DOHH2 (cell line): ENCODE results near the gene GRPEL2.

Source experiments
- H3F3A ChIP-seq: fragments of 200-600 bp; sonication (generic), shearing (Covaris generic); 2 replicates; pipeline ENCODE4 v1.6.0; 2016; ENCODE audit warnings: antibody characterized with exemption, mild to moderate bottlenecking; ENCODE audit not compliant: control insufficient read depth, insufficient read depth
- H3K27ac ChIP-seq: fragments of 200-600 bp; sonication (generic); 2 replicates; pipeline ENCODE4 v1.5.1; 2014; ENCODE audit warnings: low read depth, mild to moderate bottlenecking, low read length, moderate library complexity
- H3K27me3 ChIP-seq: fragments of 200-600 bp; sonication (generic); 2 replicates; pipeline ENCODE4 v1.6.1; 2014; ENCODE audit warnings: mild to moderate bottlenecking, low read length, mixed read lengths; ENCODE audit not compliant: control insufficient read depth
- H3K36me3 ChIP-seq: fragments of 200-600 bp; sonication (generic); 2 replicates; pipeline ENCODE4 v1.6.1; 2014; ENCODE audit warnings: mild to moderate bottlenecking, low read length, moderate library complexity, mixed read lengths; ENCODE audit not compliant: control insufficient read depth
- H3K4me1 ChIP-seq: fragments of 200-600 bp; sonication (generic); 2 replicates; pipeline ENCODE4 v1.6.1; 2014; ENCODE audit warnings: mild to moderate bottlenecking, low read length, mixed read lengths; ENCODE audit not compliant: control insufficient read depth
- H3K4me2 ChIP-seq: fragments of 200-600 bp; sonication (generic); 2 replicates; pipeline ENCODE4 v1.6.0; 2014; ENCODE audit warnings: mild to moderate bottlenecking, low read length, moderate library complexity
- H3K4me3 ChIP-seq: fragments of 200-600 bp; sonication (generic); 2 replicates; pipeline ENCODE4 v1.5.1; 2014; ENCODE audit warnings: mild to moderate bottlenecking, low read length, mixed read lengths
- H3K79me2 ChIP-seq: fragments of 200-600 bp; sonication (generic); 2 replicates; pipeline ENCODE4 v1.6.1; 2014; ENCODE audit warnings: mild to moderate bottlenecking, low read length, mixed read lengths; ENCODE audit not compliant: control insufficient read depth
- H3K9me2 ChIP-seq: fragments of 200-600 bp; sonication (generic); replicated peaks from 2 replicates; pipeline ENCODE4 v1.6.1; 2014; ENCODE audit warnings: mild to moderate bottlenecking, low read length, mixed read lengths; ENCODE audit not compliant: control insufficient read depth
- H3K9me3 ChIP-seq: fragments of 200-600 bp; sonication (generic); 2 replicates; pipeline ENCODE4 v1.6.1; 2014; ENCODE audit warnings: antibody characterized with exemption, low read length, mixed read lengths; ENCODE audit not compliant: control insufficient read depth, insufficient read depth
- H4K20me1 ChIP-seq: fragments of 200-600 bp; sonication (generic); 2 replicates; pipeline ENCODE4 v1.6.0; 2014; ENCODE audit warnings: low read depth, mild to moderate bottlenecking, antibody characterized with exemption, low read length, moderate library complexity; ENCODE audit not compliant: control insufficient read depth, insufficient read depth
- CTCF ChIP-seq: fragments of 200-600 bp; sonication (generic); IDR thresholded peaks from one replicate; pipeline ENCODE4 v1.5.1; 2014; ENCODE audit warnings: antibody characterized with exemption, mild to moderate bottlenecking, low read depth, low read length; ENCODE audit not compliant: poor library complexity, severe bottlenecking
- EZH2phosphoT487 ChIP-seq: fragments of 200-600 bp; sonication (generic); IDR thresholded peaks from 2 replicates; pipeline ENCODE4 v1.6.1; 2017; ENCODE audit warnings: borderline replicate concordance, mild to moderate bottlenecking, antibody characterized with exemption, low read length, moderate library complexity, mixed read lengths

The GRPEL2 gene

GRCh38 chr5:149310488-149310887 lies 34.8 kb upstream of the GRPEL2 start:
- Histone ChIP-seq H4K20me1 (no peaks in the 10 kb centered on the region), H3K27ac (no peak overlapping the region), H3K9me2 (no peaks in the 10 kb centered on the region), H3K36me3 (no peaks in the 10 kb centered on the region), H3F3A (no peaks in the 10 kb centered on the region), H3K79me2 (no peaks in the 10 kb centered on the region), H3K27me3 (peaks cover 3% of the 10 kb centered on the region; the same call in 1 of the 2 replicates), H3K4me1 (no peaks in the 10 kb centered on the region), H3K4me2 (no peak overlapping the region), H3K4me3 (no peak overlapping the region), H3K9me3 (no peaks in the 10 kb centered on the region)
- TF ChIP-seq EZH2phosphoT487 (no peak), CTCF (no peak)

- H3F3A ChIP-seq, result no peaks in the 10 kb centered on the region
- H3K36me3 ChIP-seq, result no peaks in the 10 kb centered on the region
- no peak for TF ChIP-seq CTCF
- TF ChIP-seq EZH2phosphoT487, result no peak
These were observed 34.2 kb upstream of the GRPEL2 start for GRCh38 chr5:149310947-149311658.

GRCh38 chr5:149313151-149313841 lies 32.0 kb upstream of the GRPEL2 start:
- H3K9me3 ChIP-seq, result no peaks in the 10 kb centered on the region
- TF ChIP-seq CTCF, result no peak
- TF ChIP-seq EZH2phosphoT487, result no peak
- no peaks in the 10 kb centered on the region for H3K4me1 ChIP-seq

More at GRCh38 chr5:149310947-149311658, 34.2 kb upstream of the GRPEL2 start:
- H3K4me1 ChIP-seq, result no peaks in the 10 kb centered on the region
- no peak overlapping the region for H3K4me2 ChIP-seq
- no peak overlapping the region for H3K4me3 ChIP-seq
- no peaks in the 10 kb centered on the region for H3K9me2 ChIP-seq
- H3K27ac ChIP-seq, result no peak overlapping the region
- no peaks in the 10 kb centered on the region for H3K9me3 ChIP-seq
- no peaks in the 10 kb centered on the region for H4K20me1 ChIP-seq
- no peaks in the 10 kb centered on the region for H3K79me2 ChIP-seq
- peaks cover 3% of the 10 kb centered on the region; the same call in 1 of the 2 replicates for H3K27me3 ChIP-seq

More at GRCh38 chr5:149313151-149313841, 32.0 kb upstream of the GRPEL2 start:
- Histone ChIP-seq H3K27me3 (peaks cover 3% of the 10 kb centered on the region; the same call in 1 of the 2 replicates), H3K9me2 (no peaks in the 10 kb centered on the region), H3F3A (no peaks in the 10 kb centered on the region), H3K79me2 (no peaks in the 10 kb centered on the region), H3K4me3 (no peak overlapping the region), H3K4me2 (no peak overlapping the region), H3K36me3 (no peaks in the 10 kb centered on the region), H4K20me1 (no peaks in the 10 kb centered on the region), H3K27ac (no peak overlapping the region)
